Neural progenitor cell (in vitro differentiated cells): ENCODE data around the gene DHRS3. TPM values are rescaled to one million over a fixed set of nuclear protein-coding genes. Genes with fewer than 3 reads are reported as not detected.

Experiments used
- DNase-seq: peaks from one replicate; pipeline ENCODE4 v3.0.0-alpha.2; 2016; ENCODE audit warnings: low spot score
- H2AFZ ChIP-seq: fragments of 200-600 bp; sonication (generic); replicated peaks from 2 replicates; pipeline ENCODE4 v1.6.1; 2016; ENCODE audit warnings: antibody characterized with exemption
- H3F3A ChIP-seq: fragments of 200-600 bp; sonication (generic); 2 replicates; pipeline ENCODE4 v1.6.1; 2016; ENCODE audit warnings: antibody characterized with exemption, low read depth
- H3K27ac ChIP-seq: fragments of 200-600 bp; sonication (generic); 2 replicates; pipeline ENCODE4 v1.5.1; 2016; ENCODE audit warnings: mild to moderate bottlenecking
- H3K27me3 ChIP-seq: fragments of 200-600 bp; sonication (generic); 2 replicates; pipeline ENCODE4 v1.6.1; 2016; ENCODE audit warnings: mild to moderate bottlenecking, moderate library complexity
- H3K36me3 ChIP-seq: fragments of 200-600 bp; sonication (generic); 2 replicates; pipeline ENCODE4 v1.5.1; 2016
- H3K4me1 ChIP-seq: fragments of 200-600 bp; sonication (generic); 2 replicates; pipeline ENCODE4 v1.6.1; 2016; ENCODE audit warnings: mixed run types
- H3K4me2 ChIP-seq: fragments of 200-600 bp; sonication (generic); 2 replicates; pipeline ENCODE4 v1.6.1; 2016
- H3K4me3 ChIP-seq: fragments of 200-600 bp; sonication (generic); 2 replicates; pipeline ENCODE4 v1.5.1; 2016
- H3K79me2 ChIP-seq: fragments of 200-600 bp; sonication (generic); 2 replicates; pipeline ENCODE4 v1.6.1; 2016; ENCODE audit warnings: low read depth
- H3K9ac ChIP-seq: fragments of 200-600 bp; sonication (generic); 2 replicates; pipeline ENCODE4 v1.6.1; 2016
- H3K9me3 ChIP-seq: fragments of 200-600 bp; sonication (generic); 2 replicates; pipeline ENCODE4 v1.5.1; 2016; ENCODE audit warnings: low read depth
- H4K20me1 ChIP-seq: fragments of 200-600 bp; sonication (generic); 2 replicates; pipeline ENCODE4 v1.6.1; 2016; ENCODE audit warnings: low read depth
- H3K27ac Mint-ChIP-seq: 3 replicates; pipeline ENCODE4 v1.8.0; 2021; ENCODE audit warnings: mixed read lengths
- H3K27me3 Mint-ChIP-seq: 2 replicates; pipeline ENCODE4 v1.8.0; 2022; ENCODE audit warnings: low read depth, mild to moderate bottlenecking, inconsistent platforms, moderate library complexity, mixed read lengths; ENCODE audit not compliant: insufficient read depth
- H3K36me3 Mint-ChIP-seq: 3 replicates; pipeline ENCODE4 v1.8.0; 2021; ENCODE audit warnings: mixed read lengths
- H3K4me1 Mint-ChIP-seq: 3 replicates; pipeline ENCODE4 v1.8.0; 2021; ENCODE audit warnings: mixed read lengths
- H3K4me3 Mint-ChIP-seq: 3 replicates; pipeline ENCODE4 v1.8.0; 2021; ENCODE audit warnings: mild to moderate bottlenecking, moderate library complexity, mixed read lengths
- H3K9me3 Mint-ChIP-seq: 3 replicates; pipeline ENCODE4 v1.8.0; 2020; ENCODE audit warnings: mixed read lengths
- EZH2 ChIP-seq: fragments of 200-600 bp; sonication (generic); IDR thresholded peaks from 2 replicates; pipeline ENCODE4 v1.6.1; 2017; ENCODE audit warnings: antibody characterized with exemption, mild to moderate bottlenecking, moderate library complexity
- EZH2phosphoT487 ChIP-seq: fragments of 200-600 bp; sonication (generic); IDR thresholded peaks from 2 replicates; pipeline ENCODE4 v1.6.1; 2017; ENCODE audit warnings: antibody characterized with exemption
- total RNA-seq: library from RNA; depleted of rRNA; stranded (reverse); fragments of >200 nt; gene quantifications from 2 replicates; pipeline ENCODE4 v1.2.3, GENCODE V29; 2015; ENCODE audit warnings: low replicate concordance
- TF ChIP-seq, protein P1 (sequence below): fragments of 200-600 bp; sonication (generic); IDR thresholded peaks from 2 replicates; pipeline ENCODE4 v1.5.1; 2017; ENCODE audit warnings: antibody characterized with exemption, mild to moderate bottlenecking

Gene DHRS3
- total RNA-seq, 1 donor from 2014 or later = 4.3 TPM

DNA sequence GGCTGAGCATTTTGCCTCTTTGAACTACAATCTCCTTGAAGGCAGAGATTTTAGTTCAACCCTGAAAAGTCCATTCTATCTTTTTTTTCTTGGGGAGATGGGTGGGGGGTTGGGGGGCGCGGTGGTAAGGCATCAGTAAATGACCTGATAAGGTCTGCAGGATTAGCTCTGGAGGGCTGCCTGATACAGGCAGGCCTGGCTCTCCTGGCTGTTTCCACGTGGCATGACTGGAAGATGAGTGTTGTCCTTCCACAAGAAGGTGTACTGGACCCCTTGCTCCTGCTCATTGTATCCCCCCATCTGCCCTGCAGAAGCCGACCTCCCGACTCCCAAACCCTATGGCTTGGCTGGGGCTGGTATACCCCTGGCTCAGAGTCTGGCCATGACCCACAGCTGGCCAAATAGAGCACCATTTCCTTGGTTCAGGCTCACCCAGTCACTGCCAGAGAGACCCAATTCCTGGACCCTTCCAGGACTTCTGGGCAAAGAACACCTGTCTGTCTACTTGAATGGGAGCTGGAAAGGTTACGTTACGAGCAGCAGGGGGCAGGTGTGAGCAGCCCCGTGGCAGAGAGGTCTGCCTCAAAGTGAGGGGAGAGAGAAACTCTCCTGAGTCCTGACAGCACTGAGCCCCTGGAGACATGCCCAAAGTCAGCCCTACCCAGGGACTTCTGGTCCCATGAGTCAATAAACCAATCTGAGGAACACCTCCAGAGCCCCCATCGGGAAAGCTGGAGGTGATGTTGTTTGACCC, 17.0 kb downstream of the DHRS3 start:
- Histone ChIP-seq H3K36me3 (no peaks in the 10 kb centered on the region), H3K4me2 (no peak overlapping the region), H4K20me1 (peaks cover 4% of the 10 kb centered on the region), H3K9me3 (no peaks in the 10 kb centered on the region), H2AFZ (no peak overlapping the region), H3K9ac (no peak overlapping the region), H3K27ac (no peak overlapping the region), H3K4me1 (peaks cover 3% of the 10 kb centered on the region), H3F3A (peaks cover 19% of the 10 kb centered on the region), H3K4me3 (no peak overlapping the region), H3K79me2 (no peaks in the 10 kb centered on the region), H3K27me3 (peaks cover 20% of the 10 kb centered on the region)
- peak overlapping the region; percentile 10 for H3K27ac Mint-ChIP-seq
- H3K4me3 Mint-ChIP-seq = peak overlapping the region; percentile 18
- H3K36me3 Mint-ChIP-seq = no peaks in the 10 kb centered on the region
- H3K4me1 Mint-ChIP-seq = peaks cover 46% of the 10 kb centered on the region
- TF ChIP-seq EZH2phosphoT487 (no peak), EZH2 (no peak)
- TF ChIP-seq, protein P1, sequence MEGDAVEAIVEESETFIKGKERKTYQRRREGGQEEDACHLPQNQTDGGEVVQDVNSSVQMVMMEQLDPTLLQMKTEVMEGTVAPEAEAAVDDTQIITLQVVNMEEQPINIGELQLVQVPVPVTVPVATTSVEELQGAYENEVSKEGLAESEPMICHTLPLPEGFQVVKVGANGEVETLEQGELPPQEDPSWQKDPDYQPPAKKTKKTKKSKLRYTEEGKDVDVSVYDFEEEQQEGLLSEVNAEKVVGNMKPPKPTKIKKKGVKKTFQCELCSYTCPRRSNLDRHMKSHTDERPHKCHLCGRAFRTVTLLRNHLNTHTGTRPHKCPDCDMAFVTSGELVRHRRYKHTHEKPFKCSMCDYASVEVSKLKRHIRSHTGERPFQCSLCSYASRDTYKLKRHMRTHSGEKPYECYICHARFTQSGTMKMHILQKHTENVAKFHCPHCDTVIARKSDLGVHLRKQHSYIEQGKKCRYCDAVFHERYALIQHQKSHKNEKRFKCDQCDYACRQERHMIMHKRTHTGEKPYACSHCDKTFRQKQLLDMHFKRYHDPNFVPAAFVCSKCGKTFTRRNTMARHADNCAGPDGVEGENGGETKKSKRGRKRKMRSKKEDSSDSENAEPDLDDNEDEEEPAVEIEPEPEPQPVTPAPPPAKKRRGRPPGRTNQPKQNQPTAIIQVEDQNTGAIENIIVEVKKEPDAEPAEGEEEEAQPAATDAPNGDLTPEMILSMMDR = peak; percentile 63
- peak; percentile 75 for DNase-seq
- no peaks in the 10 kb centered on the region for H3K9me3 Mint-ChIP-seq
- peaks cover 28% of the 10 kb centered on the region for H3K27me3 Mint-ChIP-seq

- Mint-ChIP-seq H3K4me1 (peaks cover 46% of the 10 kb centered on the region), H3K36me3 (no peaks in the 10 kb centered on the region)
Measured at GRCh38 chr1:12600335-12600734, 17.7 kb downstream of the DHRS3 start.

GRCh38 chr1:12599657-12600056, 18.4 kb downstream of the DHRS3 start:
- no peak overlapping the region for H3K27ac ChIP-seq
- TF ChIP-seq, protein P1 = no peak
- TF ChIP-seq EZH2 (no peak), EZH2phosphoT487 (no peak)
- no peak overlapping the region for H3K4me3 ChIP-seq
- Mint-ChIP-seq H3K27me3 (peaks cover 30% of the 10 kb centered on the region), H3K4me1 (peaks cover 47% of the 10 kb centered on the region), H3K4me3 (no peak overlapping the region), H3K36me3 (no peaks in the 10 kb centered on the region), H3K27ac (no peak overlapping the region), H3K9me3 (no peaks in the 10 kb centered on the region)
- H3K9ac ChIP-seq = no peak overlapping the region
- no peaks in the 10 kb centered on the region for H3K9me3 ChIP-seq
- no peaks in the 10 kb centered on the region for H3K36me3 ChIP-seq
- peaks cover 4% of the 10 kb centered on the region for H4K20me1 ChIP-seq
- DNase-seq = no peak
- H3K27me3 ChIP-seq = peaks cover 31% of the 10 kb centered on the region
- H3K79me2 ChIP-seq = no peaks in the 10 kb centered on the region
- H3K4me2 ChIP-seq = no peak overlapping the region
- peaks cover 28% of the 10 kb centered on the region for H3F3A ChIP-seq
- H2AFZ ChIP-seq = no peak overlapping the region
- H3K4me1 ChIP-seq = peaks cover 8% of the 10 kb centered on the region

More at GRCh38 chr1:12600335-12600734, 17.7 kb downstream of the DHRS3 start:
- H3F3A ChIP-seq = peaks cover 23% of the 10 kb centered on the region
- no peaks in the 10 kb centered on the region for H3K79me2 ChIP-seq
- Mint-ChIP-seq H3K4me3 (peak overlapping the region; percentile 18), H3K27ac (peak overlapping the region; percentile 10), H3K27me3 (peaks cover 28% of the 10 kb centered on the region), H3K9me3 (no peaks in the 10 kb centered on the region)
- no peak for DNase-seq
- peaks cover 4% of the 10 kb centered on the region for H3K4me1 ChIP-seq
- H4K20me1 ChIP-seq = peaks cover 4% of the 10 kb centered on the region
- H3K4me3 ChIP-seq = no peak overlapping the region
- no peak overlapping the region for H3K4me2 ChIP-seq
- no peaks in the 10 kb centered on the region for H3K36me3 ChIP-seq
- no peak overlapping the region for H3K9ac ChIP-seq
- H3K27me3 ChIP-seq = peaks cover 27% of the 10 kb centered on the region
- no peak overlapping the region for H3K27ac ChIP-seq
- TF ChIP-seq, protein P1 = no peak
- TF ChIP-seq EZH2phosphoT487 = no peak
- TF ChIP-seq EZH2 = no peak
- H3K9me3 ChIP-seq = no peaks in the 10 kb centered on the region
- no peak overlapping the region for H2AFZ ChIP-seq
